GM12873 (cell line): ENCODE data around the gene PFKFB4.

ENCODE experiments used
- TF ChIP-seq, protein P1 (sequence below): IDR thresholded peaks from 2 replicates; pipeline ENCODE4 v1.5.1; 2012; ENCODE audit warnings: low read depth, mild to moderate bottlenecking, moderate library complexity, low read length, control low read depth; ENCODE audit not compliant: insufficient read depth; ENCODE audit errors: missing control alignments

The PFKFB4 gene

DNA sequence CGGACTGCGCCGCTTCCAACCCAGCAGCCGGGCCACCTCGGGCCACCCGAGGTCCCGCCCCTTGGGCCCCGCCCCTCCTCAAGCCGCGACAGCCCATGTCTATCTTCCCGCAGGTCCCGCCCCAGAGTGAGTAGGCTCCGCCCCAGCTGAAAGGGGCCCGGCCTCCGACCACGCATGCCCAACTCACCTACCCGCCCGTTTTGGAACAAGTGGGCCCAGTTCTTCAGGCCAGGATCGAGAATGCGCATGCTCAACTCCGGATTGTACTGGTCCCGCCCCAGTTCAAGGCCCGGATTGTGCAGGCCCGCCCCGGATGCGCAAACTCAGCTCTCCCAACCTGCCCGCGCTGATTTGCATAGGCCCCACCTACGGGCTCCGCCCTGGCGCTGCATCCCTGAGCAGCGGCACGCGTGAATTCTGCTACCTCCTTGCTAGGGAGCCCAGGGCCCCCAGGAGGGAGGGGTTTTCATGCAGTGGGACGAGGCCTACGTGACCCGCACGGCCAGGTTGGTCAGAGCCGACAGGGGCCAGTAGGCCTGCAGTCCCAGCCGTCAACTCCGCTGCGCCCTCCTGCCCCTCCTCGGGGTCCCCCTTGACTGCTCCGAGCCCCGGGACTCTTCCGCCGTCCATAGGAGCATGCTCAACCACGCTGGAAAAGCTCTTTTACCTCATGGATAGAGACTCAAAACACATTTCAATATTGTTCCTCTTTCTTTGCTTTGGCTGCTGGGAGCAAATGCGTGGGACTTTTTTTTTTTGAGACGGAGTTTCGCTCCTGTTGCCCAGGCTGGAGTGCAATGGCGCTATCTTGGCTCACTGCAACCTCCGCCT lies at the start of gene PFKFB4:
TSS of gene PFKFB4 (minus strand) at position 8 of the 831 bp plus-strand sequence. CDS start 26 bp downstream, outside the sequence.
- TF ChIP-seq, protein P1, sequence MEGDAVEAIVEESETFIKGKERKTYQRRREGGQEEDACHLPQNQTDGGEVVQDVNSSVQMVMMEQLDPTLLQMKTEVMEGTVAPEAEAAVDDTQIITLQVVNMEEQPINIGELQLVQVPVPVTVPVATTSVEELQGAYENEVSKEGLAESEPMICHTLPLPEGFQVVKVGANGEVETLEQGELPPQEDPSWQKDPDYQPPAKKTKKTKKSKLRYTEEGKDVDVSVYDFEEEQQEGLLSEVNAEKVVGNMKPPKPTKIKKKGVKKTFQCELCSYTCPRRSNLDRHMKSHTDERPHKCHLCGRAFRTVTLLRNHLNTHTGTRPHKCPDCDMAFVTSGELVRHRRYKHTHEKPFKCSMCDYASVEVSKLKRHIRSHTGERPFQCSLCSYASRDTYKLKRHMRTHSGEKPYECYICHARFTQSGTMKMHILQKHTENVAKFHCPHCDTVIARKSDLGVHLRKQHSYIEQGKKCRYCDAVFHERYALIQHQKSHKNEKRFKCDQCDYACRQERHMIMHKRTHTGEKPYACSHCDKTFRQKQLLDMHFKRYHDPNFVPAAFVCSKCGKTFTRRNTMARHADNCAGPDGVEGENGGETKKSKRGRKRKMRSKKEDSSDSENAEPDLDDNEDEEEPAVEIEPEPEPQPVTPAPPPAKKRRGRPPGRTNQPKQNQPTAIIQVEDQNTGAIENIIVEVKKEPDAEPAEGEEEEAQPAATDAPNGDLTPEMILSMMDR: no peak

DNA sequence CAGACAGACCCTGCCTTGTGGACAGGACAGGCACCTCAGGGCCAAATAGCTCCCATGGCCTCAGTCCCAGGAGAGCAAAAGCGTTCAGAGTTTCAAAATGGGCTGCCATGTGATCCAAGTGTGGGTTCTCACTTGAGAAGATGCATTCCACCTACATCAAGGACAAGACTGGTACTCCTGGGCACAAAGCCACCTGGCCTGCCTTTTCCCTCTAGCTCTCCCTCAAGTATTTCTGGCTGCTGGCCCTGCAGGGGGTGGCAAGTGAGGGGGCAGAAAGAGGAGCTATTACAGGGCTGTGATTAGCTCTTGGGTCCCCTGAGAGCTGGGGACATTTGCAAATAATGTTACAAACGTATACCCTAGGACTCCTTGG lies 45.0 kb upstream of the PFKFB4 start:
- TF ChIP-seq, protein P1: no peak

DNA sequence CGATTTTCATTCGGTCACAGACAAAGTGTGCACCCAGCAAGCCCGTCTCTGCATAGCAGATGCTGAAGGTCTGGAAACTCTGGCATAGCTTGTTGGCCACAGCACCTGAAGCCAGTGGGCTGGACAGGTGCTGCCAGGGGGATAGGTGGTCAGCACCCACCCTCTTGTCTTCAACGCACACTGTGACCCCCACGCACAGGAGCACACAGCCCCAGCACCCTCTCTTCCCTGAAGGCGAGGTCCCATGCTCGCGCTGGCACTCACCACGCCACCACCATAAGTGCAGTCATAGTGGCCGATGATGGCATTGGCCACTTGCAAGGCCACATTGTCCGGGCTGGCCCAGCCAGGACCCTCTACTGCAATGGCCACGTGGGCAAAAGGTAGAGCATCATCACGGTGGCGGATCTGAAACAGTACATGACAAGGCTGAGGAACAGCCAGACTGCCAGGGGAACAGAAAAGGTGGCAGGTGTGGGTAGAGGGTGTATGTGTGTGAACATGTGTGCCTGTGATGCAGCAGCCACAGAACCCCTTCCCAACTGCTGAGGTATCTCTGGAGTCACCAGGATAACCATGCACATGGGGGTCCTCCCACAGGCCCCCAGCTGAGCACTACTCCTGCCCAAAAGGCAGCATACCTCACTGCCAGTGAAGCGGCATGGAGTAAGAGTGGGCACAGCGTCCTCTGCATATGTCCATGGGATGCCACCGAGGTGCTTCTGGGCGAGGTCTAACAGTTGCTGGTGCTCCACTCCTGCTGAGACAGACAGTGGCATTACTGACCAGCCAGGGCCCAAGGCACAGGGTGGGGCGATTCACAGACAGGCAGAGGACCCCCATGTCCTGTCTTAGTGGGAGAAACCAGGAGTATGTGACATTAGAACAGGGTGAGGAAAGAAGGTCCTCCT lies 44.4 kb upstream of the PFKFB4 start:
- TF ChIP-seq, protein P1: no peak

- TF ChIP-seq, protein P1: no peak
Observed at GRCh38 chr3:48599509-48600285, 43.1 kb upstream of the PFKFB4 start.

DNA sequence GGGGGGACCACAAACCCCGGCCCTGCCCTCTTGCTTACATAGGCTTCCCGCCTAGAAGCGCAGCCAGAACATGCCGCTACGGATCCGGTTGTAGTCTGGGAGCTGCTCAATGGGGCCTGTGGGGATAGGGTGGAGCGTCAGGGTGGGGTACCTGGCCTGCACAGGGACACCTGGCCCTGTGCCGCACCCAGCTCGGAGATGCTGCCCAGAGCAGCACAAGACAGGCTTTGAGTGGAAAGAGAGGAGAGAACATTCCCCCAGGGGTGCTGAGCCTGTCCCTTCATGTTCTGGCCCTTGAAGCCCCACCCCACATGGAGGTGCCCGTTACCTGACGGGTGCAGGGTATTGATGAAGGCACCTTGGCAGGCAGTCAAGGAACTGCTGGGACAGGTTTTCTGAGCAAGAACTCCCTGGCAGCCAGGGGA lies 42.5 kb upstream of the PFKFB4 start:
- TF ChIP-seq, protein P1: no peak

DNA sequence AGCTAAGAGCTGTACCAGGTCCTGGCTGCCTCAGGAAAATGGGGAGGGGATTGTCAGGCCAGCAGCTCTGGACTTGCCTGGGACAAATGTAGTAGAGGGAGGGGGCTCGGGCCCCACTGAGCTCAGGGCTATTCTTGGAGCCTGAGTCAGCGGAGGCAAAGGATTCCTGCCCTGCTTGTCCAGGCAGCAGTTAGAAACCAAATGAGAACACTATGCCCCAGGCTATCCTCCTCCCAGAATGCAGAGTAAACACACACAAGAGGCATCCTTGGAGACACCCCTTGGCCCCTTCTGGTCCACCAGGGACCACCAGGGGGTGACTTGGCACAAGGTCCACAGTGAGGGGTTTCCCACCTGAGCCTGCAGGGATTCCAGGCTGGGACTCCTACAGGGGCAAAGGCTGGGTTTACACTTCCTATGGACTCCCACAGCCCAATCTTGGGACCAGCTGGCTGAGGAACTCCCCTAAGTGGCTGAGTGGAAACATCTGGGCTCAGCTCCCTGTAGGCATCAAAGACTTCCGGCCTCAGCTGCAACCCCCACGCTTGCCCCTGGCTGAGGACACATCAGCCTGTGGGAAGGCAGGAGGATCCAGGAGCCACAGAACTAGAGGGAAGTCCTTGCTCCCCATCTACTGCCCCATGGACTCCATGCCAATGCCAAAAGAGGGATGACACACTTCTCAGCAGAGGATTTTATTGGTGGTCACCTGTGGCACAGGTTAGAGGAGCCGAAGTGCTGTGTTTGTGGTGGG lies 41.9 kb upstream of the PFKFB4 start:
- TF ChIP-seq, protein P1: no peak
